Kasumi-1 (cell line): ENCODE measurements around the gene ZNF777.
"Not testable (repeated sequence)": the region's sequence is repeated elsewhere in the genome, so short reads cannot be mapped to it uniquely, and the experiment has no call there.

Experiments
- DNase-seq, 2 experiments: peaks; one replicate each; lab custom pipeline; 2025; lab: John Stamatoyannopoulos, UW

Gene ZNF777

GRCh38 chr7:149414171-149414570 is 46.7 kb downstream of the ZNF777 start:
- no peak for DNase-seq

GRCh38 chr7:149413083-149413482 is 47.8 kb downstream of the ZNF777 start:
- DNase-seq, result not testable (repeated sequence)

- DNase-seq, result no peak
Measured at GRCh38 chr7:149409895-149410294, 51.0 kb downstream of the ZNF777 start.

GRCh38 chr7:149404825-149405224 is 56.0 kb downstream of the ZNF777 start:
- DNase-seq, result no peak

- no peak for DNase-seq
Measured at GRCh38 chr7:149404396-149404795, 56.5 kb downstream of the ZNF777 start.

GRCh38 chr7:149398195-149398820 is 62.6 kb downstream of the ZNF777 start:
- DNase-seq, result no peak

GRCh38 chr7:149397470-149398043 is 63.3 kb downstream of the ZNF777 start:
- no peak for DNase-seq

GRCh38 chr7:149388550-149389335 is 72.1 kb downstream of the ZNF777 start:
- DNase-seq, result not testable (repeated sequence)

- not testable (repeated sequence) for DNase-seq
Measured at GRCh38 chr7:149386514-149386913, 74.3 kb downstream of the ZNF777 start.

GRCh38 chr7:149385195-149385950 is 75.5 kb downstream of the ZNF777 start:
- DNase-seq, result no peak
